Measurements from ENCODE around the gene IGFBP3. TPM values are rescaled to one million over a fixed set of nuclear protein-coding genes. Genes with fewer than 3 reads are reported as not detected.

The IGFBP3 gene
- total RNA-seq, 1 donor from 2014 or later, result 296 TPM

DNA sequence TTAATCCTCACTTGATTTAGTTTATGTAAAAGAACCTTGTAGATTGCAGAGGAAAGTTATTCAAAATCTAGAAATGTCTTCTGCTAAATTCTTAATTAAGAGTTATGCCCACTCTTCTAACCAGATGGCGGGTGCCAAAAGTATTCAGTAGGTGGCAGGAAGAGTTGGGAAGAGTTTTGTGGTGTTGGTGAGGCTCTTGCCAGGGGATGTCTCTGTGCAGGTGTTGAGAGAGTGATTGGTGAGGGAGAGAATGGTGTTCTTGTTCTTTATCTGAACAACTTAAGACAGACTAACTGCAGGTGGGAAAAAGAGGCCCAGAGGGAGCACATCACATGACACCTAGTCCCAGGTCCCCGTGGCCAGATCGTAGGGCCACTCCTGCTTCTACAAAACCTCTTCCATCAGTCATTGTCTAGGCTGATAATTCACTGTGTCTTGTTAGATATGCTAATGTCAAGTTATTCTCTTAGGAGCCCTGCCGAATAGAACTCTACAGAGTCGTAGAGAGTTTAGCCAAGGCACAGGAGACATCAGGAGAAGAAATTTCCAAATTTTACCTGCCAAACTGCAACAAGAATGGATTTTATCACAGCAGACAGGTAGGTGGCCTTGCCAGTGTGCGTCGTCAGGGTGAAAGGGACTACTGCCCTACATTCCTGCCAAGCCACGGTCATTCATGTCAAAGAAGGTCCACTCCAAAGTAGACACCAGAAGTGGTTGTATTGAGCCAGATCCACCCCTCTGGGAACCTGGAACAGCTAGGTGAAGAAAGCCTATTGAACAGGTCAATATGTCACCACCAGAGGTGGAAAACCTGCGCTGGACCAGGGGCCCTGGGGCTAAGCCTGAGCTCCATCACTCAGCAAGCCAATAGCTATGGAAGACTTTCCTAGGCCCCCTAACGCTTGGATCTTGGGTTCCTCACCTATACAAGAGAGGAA, 29.3 kb downstream of the IGFBP3 start:
- DNase-seq (ENCODE audit: low read depth), result no peak

DNA sequence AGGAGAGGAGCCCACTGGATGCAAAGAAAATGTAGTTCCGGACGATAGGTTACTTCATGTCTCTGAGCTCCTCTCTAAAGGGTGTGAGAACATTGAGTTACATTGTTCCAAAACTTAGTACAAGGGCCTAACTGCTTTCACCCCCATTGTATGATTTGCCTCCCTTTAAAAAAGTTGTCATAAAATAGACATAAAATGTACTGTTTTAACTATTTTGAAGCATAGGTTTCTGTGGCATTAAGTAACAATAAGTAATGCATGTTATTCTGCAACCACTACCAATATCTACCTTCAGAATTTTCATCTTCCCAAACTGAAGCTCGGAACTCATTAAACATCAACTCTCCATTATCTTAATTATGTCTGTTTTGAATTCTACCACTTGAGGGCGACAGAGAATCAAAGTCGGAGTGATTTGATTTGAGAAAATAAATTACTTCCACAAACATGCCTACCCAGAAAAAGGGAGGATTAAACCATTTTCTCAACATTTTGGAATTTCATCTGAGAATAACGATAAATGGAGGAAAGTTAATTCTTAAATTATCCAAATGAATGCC, 30.1 kb downstream of the IGFBP3 start:
- peak; percentile 57 for DNase-seq (ENCODE audit: low read depth)

DNA sequence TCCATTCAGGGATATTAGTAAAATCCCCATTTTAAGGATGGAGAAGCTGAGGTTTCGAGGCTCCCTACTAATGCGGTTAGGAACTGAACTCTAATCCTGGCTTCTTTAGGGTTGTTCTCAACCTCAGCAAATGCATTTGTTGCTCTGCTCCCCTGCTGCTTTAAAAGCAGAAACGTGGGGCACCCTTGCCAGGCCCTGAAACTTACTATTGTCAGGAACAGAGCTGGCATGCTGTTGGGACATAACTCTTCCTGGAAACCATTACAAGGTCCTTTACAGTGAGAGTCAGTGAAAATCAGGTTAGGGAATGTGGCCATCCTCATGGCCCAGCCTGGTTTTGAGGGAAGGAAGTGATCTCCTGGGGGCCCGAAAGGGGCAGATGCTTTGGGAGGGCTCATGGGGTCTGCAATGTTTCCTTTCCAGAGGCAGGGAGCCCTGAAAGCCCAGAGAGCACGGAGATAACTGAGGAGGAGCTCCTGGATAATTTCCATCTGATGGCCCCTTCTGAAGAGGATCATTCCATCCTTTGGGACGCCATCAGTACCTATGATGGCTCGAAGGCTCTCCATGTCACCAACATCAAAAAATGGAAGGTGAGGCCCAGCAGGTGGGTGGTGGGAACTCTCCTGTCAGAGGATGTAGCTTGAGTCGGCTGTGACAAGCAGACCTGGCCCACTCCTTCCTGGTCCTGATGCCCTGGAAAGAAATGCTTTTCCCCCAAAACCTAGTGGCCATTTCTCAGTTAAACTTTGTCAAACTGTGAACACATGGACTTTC, 30.8 kb downstream of the IGFBP3 start:
- DNase-seq (ENCODE audit: low read depth), result no peak

DNA sequence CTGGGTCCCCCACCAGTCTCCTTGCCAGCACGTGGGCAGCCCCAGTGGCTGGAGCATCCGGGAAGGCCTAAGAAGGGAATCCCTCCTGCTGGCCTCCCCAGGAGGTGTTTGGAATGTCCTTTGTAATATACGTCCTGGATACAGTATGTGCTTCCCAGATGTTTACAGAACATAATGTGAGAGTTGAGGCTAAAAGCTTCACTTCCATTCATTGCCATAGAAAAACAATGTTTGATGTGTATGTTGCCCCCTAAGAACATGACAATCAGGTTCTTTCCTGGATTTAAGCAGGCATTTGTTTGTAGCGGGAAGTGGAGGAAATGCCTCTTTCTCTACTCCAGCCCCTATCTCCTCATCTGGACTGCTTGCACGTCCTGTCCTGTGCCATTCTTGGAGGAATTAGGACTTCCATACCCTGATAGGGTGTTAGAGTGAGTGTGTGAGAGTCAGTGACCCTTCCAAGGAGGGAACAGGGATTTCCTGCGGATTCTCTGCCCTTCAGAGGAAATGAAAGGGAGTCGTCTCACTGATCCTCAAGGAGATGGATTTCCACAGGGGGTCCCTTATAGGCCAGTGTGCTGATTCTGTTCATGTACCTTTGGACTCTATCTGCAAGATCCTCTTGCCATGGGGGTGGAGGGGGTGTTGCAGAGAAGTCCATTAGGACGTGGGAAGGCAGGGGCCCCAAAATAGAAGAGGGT, 31.6 kb downstream of the IGFBP3 start:
- DNase-seq (ENCODE audit: low read depth), result no peak

DNA sequence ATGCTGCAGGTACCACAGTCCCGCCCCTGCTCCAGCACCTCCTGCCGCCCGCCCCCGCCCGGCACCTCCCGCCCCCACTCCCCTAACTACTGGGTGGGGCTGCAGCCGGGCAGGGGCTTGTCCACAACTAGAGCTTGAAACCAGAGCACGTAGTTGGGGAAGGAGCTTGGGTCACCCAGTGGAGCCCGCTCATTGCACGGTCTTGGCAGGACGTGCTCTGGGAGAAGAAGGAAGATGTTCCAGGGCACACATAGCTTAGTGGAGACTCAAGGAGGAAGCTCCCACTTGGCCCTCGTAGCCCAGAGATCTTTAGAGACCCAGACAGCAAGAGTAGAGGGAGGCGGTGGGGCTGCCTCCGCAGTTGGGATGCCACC, 32.1 kb downstream of the IGFBP3 start:
- DNase-seq (ENCODE audit: low read depth), result no peak

DNA sequence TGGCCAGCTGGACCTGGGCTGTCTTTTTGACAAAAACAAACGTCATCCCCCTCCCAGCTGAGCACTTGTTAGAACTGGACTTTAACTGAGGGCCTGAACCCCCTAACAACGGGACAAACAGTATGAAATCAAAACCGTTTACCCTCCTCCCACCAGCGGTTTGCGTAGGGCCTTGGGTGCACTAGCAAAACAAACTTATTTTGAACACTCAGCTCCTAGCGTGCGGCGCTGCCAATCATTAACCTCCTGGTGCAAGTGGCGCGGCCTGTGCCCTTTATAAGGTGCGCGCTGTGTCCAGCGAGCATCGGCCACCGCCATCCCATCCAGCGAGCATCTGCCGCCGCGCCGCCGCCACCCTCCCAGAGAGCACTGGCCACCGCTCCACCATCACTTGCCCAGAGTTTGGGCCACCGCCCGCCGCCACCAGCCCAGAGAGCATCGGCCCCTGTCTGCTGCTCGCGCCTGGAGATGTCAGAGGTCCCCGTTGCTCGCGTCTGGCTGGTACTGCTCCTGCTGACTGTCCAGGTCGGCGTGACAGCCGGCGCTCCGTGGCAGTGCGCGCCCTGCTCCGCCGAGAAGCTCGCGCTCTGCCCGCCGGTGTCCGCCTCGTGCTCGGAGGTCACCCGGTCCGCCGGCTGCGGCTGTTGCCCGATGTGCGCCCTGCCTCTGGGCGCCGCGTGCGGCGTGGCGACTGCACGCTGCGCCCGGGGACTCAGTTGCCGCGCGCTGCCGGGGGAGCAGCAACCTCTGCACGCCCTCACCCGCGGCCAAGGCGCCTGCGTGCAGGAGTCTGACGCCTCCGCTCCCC, 32.7 kb downstream of the IGFBP3 start, which contains the start of gene IGFBP1:
Gene IGFBP1, plus strand, starts transcription at position 304 of the 808 bp plus-strand sequence. Its CDS starts 165 bp downstream, at position 469.
- DNase-seq (ENCODE audit: low read depth), result peak; percentile 78

DNA sequence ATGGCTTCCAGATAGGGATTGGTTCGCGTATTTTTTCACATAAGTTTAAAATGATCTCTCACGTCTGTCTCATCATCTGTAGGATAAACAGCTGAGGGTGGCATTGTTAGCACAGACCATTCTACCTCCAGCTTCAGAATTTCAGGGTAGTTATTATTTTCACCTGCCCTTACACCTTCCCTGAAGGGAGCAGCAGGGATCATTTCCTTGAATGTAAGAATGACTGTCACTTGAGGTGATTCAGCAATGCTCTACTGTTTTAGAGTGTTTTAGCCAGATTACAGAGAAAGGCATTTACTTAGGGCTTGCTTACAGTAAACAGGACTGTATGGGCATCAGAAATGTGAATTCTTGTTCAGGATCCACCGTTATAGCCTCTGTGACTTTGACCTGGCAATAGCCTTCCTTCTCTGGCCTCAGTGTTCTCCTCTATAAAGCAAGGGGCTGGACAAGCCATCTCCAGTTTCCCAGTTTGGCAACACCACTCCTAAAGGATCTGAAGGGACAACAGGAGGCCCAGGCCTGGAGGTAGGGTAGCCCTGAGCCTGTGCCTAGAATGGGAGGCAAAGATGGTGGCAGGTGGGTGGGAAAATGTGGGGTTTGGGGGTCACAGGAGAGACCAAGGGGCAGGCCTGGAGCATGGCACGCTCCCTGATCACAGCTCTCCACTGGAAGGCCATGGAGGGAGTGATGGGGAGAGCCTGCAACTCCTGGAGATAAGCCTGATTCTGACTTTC, 34.0 kb downstream of the IGFBP3 start:
- DNase-seq (ENCODE audit: low read depth), result no peak

DNA sequence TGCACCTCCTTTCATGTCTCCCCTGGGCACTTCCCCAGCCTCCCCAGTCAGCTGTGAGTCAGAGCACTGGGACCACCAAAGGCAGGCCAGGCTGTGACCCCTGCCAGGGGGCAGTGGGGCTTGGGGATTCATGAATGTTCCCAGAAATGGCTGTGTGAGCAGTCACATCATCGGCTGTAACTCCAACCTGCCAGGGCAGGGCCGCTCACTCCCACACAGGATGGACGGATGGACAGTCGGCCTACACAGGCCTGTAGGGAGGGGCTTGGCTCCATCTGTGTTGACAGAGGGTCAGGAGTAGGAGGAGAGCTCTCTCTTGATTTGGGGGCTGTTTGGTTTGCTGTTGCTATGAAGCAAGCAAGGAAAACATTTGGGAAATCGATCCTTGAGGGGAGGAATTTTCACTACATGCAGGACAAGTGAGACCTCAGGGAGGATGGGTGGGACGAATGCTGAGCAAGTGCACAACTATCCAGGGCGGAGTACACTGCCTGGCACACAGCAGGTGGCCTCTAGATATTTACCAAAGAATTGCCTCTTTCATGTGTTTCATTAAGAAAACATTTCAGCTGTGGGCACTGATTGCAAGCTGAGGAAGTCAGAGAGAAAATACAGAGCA, 35.7 kb downstream of the IGFBP3 start:
- peak; percentile 75 for DNase-seq (ENCODE audit: low read depth)

DNA sequence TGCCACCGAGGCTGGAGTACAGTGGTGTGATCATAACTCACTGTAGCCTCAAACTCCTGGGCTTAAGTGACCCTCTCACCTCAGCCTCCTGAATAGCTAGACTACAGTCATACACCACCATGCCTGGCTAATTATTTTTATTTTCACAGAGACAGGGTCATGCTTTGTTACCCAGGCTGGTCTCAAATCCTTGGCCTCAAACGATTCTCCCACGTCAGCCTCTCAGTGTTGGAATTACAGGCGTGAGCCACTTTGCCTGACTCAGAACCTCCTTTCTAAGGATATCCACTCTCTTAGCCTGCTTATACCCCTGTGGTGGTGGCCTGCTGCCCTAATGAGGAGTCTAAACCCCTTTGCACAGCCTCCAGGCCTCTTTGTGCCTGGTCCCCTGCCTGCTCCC, 36.9 kb downstream of the IGFBP3 start:
- peak; percentile 60 for DNase-seq (ENCODE audit: low read depth)

DNA sequence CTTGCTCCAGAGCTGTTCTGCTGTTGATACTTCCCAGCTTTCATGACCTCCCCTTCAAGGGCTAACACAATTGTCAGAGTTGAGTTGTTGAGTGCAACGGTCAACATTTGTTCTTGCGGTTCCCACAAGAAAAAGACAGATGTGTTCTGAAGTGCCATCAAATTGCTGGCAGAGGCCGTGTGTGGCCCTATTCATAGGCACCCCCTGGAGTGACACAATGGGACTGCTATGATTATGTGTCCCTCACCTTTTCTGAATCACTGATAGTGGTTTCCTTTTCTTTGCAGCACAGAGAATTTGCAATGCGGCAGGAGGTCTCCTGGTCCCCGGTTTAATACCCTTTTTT, 38.6 kb downstream of the IGFBP3 start:
- DNase-seq (ENCODE audit: low read depth), result no peak

DNA sequence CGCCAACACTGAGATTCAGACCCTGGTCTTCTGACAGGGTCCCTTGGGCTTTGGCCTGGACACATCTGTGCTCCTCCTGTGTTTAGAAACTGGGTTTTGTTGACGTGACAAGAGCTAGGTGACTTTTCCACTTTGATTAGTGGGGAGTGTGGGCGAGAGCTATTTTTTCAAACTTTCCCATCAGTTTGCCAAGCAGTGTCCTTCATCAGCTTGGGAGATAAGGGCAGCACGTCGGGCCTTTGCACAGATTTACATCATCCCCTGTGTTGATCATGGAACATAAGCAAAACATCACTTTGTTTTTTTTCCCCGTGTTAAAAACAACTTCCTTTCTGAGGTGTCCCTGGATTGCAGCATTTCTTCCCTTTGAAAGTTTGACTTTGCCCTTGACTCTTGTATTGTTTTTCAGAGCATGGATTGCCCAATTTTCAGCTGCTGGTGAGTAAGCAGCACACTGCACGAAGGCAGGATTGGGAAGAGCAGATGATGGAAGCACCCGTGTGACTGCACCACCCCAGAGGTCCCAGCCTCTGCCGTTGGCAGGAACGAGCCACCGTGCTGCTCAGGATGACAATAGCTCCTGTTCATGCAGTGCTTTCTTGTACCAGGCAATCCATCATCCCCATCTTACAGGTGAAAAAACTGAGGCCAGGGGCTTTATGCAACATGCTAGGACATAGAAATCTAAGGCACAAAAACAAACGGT, 39.2 kb downstream of the IGFBP3 start:
- peak; percentile 89 for DNase-seq (ENCODE audit: low read depth)

DNA sequence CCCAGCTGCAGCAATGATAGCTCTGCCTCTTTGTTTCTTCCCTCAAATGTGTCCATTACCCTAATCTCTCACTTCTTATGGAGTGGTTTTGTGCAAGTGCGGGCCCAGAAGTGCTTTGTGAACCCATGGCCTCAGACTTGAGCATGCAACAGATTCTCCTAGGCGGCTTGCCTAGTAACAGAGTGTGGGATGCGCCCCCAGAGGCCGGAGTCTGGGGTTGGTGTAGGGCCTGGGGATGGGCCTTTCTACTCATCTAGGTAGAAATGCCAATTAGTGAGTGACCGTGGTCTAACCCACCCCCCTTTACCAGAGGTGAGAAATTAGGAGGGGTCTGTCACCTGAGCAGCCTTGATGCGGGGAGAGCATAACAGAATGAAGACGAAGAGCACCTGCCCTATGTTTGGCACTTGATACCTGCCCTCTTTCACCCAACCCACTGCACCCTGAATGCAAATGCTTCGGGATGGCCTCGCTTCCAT, 39.8 kb downstream of the IGFBP3 start:
- no peak for DNase-seq (ENCODE audit: low read depth)

DNA sequence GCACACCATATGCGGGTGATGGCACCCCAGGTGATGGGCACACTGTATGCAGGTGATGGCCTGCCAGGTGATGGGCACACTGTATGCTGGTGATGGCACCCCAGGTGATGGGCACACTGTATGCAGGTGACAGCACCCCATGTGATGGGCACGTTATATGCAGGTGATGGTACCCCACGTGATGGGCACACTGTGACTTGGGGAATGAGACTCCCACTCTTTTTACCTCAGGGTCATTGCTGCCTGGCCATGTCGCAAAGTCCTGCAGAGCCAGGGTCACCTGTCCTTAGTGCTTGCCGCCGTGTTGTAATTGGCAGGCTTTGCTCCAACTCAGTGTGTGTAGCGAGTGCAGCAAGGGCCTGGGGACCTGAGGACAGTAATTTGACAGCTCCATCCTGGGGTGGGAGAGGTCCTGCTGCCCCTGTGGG, 40.6 kb downstream of the IGFBP3 start:
- no peak for DNase-seq (ENCODE audit: low read depth)

DNA sequence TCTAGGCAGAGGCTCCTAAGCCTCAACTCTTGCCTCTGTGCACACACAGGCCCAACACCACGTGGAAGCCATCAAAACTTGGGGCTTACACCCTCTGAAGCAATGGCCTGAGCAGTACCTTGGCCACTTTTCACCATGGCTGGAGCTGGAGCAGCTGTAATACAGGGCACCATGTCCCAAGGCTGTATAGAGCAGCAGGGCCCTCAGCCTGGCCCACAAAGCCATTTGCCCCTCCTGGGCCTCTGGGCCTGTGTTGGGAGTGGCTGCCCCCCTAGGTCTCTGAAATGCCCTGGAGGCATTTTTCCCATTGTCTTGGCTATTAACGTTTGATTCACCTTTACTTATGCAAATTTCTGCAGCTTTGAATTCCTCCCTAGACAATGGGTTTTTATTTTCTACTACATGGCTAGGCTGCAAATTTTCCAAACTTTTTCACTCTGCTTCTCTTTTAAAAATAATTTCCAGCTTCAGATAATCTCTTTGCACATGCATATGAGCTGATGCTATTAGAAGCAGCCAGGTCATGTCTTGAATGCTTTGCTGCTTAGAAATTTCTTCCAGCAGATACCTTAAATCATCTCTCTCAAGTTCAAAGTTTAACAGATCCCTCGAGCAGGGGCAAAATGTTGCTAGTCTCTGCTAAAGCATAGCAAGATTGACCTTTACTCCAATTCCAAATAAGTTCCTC, 42.5 kb downstream of the IGFBP3 start:
- DNase-seq (ENCODE audit: low read depth), result no peak

DNA sequence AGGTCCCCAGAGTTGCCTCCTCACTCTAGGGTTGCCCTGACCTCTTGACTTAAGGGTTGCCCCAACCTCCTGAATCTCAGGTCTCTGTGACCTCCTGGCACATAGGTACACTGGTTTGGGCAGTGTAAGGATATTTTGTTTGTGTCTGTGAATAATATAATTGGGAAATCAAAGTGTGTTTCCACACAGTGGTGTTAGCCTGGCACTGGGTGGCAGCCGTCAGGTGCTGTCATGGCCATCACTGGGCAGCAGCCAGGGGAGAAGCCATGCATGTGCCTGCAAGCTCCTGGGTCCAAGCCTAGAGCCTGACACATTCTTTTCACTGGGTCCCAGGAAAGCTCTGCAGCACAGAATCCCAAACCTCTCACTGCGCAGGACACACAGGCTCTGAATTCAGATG, 44.6 kb downstream of the IGFBP3 start:
- no peak for DNase-seq (ENCODE audit: low read depth)

DNA sequence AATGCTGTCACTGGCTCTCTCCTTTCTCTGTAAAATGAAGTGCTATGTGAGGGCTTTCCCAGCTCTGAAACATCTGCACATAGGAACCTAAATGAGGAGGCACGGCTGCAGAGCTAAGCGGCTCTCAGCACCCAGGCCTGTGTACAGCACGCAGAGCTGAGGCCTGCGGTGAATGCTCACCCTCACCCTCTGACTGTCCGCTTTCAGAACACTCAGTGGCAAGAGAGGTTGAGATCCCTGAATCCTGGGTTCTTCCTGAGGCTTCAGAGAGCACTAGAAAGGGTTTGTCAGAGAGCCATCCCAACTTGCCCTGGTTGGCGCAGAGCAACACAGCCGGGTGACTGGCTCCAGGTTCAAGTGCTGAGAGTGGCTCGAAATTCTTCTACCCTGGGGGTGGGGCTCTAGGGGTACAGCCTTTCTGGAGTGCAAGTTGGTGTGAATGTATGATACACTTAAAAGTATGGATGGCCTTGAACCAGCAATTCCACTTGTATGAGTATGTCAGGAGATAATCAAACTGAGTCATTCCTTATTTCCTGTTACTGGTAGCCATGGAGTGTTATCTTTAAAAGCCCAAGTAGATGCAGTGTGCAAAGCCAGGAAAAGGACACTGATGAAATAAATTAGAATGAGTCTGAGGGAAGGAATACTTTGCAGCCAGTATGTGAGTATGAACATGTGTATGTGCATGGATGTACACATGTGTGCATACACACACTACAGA, 46.5 kb downstream of the IGFBP3 start:
- peak; percentile 61 for DNase-seq (ENCODE audit: low read depth)

DNA sequence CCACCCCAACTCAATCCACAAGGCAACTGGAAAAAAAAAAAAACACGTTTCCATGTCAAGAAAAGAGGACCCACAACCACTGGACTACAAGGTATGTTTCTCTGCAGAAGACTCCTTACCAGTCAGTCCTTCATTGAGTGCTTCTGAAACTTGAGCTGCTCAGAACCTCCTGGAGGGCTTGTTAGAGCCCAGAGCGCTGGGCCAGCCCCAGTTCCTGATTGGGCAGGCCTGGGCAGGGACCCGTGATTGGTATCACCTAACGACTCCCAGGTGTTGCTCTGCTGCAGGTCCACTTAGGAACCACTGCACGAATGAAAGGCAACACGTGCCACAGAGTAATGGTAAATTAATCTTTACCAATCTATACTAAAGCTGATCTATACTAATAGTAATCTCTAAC, 47.7 kb downstream of the IGFBP3 start:
- DNase-seq (ENCODE audit: low read depth), result no peak

DNA sequence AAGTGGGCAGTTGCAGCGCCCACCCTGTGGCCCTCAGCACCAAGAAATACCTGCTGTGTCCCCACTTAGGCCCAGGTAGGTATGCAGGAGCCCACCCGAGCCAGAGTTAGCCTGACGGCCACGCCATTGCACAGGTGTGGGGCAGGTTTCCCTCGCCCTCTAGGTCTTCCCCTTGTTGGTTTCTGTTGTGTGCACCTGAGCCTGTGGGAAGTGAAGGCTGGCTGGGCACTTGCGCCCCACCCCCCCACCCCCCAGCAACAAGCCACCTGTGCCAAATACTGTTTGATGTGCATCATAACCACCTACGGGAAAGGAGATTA, 48.1 kb downstream of the IGFBP3 start, which contains the start of gene CCDC201:
Gene CCDC201, minus strand, starts transcription at position 48 of the 320 bp plus-strand sequence. CDS start 75 bp downstream, outside the sequence.
- no peak for DNase-seq (ENCODE audit: low read depth)

Data from renal cortical epithelial cell (primary cell).